Effector CD4-positive, alpha-beta T cell (primary cell): ENCODE data around the gene AP1S3.

ENCODE experiments used
- DNase-seq: peaks from one replicate; pipeline ENCODE4 v3.0.0-alpha.2; 2020

The AP1S3 gene

DNA sequence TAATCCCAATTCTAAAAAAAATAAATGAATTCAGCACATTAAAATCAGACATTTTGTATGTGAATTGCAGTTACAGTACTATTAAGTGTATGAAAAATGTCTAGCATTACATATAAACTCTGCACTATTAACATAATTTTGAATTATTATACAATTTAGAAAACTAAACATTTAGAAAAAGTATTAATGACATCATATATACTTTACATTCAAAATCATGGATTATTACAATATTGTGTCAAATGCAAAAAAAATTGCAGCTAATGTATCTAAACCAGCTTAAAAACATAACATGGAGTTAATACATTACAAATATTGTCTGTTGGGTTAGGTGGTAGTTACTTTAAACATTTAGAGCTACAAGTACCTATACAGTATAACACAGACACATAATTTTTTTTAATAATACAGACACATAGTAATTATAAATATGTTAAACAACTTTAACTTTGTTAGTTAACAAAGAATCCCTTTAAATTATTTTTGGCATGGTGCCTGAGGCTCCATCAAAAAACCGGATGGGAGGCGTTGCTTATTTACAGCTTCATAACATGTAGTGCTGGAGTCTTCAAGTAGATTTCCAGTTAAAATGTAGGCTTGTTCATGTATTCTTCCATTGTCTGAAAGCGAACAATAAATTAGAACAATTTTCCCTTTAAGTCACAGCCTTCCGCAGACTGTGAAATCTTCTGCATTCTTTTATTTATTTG, 79.1 kb downstream of the AP1S3 start:
- DNase-seq: no peak

DNA sequence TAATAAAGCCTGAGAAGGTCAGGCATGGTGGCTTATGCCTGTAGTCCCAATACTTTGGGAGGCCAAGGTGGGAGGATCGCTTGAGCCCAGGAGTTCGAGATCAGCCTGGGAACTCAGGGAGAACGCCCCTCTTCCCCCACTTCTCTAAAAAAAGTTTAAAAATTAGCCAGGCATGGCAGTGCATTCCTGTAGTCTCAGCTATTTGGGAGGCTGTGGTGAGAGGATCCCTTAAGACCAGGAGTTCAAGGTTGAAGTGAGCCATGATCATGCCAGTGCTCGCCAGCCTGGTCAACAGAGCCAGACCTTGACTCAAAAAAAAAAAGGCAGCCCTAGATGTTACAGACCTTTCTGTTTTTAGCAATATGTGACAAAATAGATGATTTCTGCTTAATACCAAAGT, 83.4 kb downstream of the AP1S3 start:
- DNase-seq: no peak

GRCh38 chr2:223751012-223751411, 86.4 kb downstream of the AP1S3 start:
- DNase-seq: no peak

GRCh38 chr2:223747392-223748042, 89.9 kb downstream of the AP1S3 start:
- DNase-seq: no peak

DNA sequence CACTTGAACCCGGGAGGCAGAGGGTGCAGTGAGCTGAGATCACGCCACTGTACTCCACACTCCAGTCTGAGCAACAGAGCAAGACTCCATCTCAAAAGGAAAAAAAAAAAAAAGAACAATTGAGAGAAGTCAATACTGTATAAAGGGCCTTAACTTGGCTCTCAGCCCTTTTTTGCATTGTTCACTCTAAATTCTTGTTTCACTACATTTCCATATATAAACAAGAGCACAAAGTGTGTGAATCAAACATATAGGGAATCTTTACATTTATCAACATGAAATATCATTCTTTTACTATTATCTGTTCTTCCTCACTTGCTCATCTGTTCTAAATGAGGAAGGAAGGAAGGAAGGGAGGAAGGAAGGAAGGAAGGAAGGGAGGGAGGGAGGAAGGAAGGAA, 90.8 kb downstream of the AP1S3 start:
- no peak for DNase-seq

DNA sequence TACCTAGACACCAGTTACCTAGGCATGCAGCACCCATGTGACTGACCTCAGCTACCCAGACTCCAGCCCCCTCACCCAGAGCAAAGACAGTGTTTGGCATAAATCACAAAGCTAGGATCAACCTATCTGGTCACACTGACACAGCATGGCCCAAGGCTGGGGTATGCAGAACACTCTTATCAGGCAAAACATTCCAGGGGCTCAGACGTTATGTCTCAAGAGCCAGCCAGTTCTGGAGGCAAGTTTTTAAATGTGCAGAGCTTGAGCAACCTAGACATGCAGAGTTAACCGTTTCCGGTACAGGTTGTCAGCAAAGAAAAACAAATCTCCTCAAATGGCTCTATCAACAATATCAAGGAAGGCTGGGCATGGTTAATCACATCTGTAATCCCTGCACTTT, 92.8 kb downstream of the AP1S3 start:
- DNase-seq: no peak

DNA sequence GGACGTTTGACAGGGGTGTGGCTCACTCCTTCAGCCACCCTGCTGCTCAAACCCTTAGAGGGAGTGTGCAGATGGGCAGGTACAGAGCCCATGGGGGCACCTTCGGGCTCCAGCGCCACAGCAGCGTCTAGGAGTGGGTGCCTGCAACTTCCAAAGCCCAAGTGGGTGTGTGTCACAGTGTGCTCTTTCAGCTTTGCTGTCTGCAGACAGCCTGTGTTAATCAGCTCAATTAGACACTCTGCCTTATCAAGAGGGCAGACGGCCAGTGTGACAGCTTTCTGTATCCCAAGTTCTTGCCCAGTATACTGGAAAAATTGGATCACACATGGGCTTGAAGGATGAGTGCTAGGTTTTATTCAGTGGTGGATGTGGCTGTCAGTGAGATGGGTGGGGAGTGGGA, 96.7 kb downstream of the AP1S3 start:
- DNase-seq: no peak

DNA sequence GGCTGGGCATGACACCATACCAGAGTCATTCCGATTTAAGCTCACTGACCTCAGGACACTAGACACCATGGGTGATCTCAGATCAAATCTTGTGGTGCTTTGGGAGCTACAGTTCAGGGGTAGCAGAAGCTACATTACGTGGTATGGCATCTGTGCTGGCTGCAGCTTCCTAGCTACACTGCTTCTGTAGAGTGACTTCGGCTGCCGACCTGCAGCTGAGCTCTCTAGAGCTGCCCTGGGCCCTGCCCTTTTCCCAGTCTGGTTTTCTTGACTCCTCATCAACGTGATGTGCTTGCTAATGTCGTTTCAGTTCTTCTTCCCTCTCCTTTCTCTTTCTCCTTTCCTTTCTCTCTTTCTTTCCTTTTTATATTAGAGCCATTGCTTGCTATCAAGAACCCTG, 100.2 kb downstream of the AP1S3 start:
- no peak for DNase-seq

DNA sequence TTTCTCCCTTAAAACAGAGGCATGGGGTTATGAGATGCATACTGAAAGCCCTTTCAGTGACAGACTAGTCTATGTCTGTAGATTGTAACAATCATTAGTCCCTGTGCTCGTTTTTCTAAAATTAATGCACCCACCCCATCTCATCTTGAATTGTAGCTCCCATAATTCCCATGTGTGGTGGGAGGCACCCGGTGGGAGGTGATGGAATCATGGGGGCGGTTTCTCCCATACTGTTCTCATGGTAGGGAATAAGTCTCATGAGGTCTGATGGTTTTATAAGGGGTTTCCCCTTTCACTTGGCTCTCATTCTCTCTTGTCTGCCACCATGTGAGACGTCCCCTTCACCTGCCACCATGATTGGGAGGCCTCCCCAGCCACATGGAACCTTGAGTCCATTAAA, 100.9 kb downstream of the AP1S3 start:
- DNase-seq: no peak

- DNase-seq: no peak
These were observed 101.6 kb downstream of the AP1S3 start for GRCh38 chr2:223735659-223736244.

GRCh38 chr2:223735035-223735640, 102.2 kb downstream of the AP1S3 start:
- no peak for DNase-seq

GRCh38 chr2:223734346-223734745, 103.0 kb downstream of the AP1S3 start:
- no peak for DNase-seq

DNA sequence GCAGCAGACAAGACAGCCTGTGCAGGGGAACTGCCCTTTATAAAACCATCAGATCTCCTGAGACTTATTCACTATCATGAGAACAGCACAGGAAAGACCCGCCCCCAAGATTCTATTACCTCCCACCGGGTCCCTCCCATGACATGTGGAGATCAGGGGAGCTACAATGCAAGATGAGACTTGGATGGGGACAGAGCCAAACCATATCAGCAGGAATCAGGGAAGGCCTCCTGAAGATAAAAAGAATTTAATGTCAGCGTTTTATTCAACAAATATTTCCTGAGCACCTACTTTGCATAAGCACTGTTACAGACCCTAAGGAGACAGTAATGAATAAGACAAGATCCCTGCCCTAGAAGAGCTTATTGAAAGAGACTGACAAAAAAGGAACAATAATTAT, 105.0 kb downstream of the AP1S3 start:
- no peak for DNase-seq

DNA sequence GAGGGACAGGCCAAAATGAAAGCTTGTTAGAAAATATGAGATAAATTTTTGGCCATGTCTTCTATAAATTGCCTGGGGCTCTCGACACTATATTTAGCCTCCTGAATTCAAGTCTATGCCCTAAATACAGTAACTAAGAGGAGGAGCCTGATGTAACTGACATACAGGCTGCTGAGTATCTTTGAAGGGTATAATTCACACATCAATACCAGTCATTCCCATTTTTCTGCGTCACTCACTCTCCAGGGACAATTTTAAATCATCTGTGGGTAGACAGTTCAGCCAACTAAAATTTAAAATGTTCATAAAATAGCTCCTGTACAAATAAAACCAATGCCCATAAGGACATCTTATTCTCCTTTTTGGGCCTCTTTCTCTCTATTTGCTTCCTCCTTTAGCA, 105.9 kb downstream of the AP1S3 start:
- DNase-seq: no peak

DNA sequence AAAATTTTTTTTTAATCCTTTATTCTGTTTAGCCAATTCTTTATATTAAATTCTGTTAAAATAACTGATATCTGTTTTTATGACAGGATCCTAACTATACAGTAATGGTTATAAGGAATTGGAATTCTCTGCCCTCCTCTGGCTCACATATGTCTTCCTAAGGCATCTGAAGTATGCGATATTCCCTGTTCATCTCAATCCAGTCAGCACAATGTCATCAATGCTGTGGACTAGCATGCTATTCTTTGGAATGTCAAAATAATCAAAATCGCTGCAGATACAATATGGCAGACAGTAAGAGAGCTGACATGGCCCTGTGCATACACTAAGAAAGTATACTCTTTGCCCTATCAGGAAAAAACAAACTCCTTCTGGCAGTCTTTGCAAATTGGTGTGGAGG, 107.6 kb downstream of the AP1S3 start:
- DNase-seq: no peak

DNA sequence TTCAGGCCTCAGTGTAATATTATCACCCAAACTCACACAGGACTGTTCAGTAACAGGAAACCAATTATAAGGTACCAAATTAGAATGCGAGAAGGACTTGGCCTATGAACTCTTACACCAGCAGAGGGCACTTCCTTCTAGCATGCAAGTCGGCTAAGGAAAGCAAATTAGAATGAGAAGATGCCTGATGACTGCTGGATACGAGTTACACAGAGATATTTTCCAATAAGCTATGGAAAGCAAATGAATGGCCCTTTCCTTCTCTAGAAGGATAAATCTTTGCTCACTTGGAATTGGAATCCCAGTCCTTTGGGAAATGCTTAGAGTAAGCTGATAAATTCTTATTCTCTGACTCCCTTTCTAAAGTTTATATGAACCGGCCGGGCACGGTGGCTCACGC, 109.8 kb downstream of the AP1S3 start:
- DNase-seq: peak; percentile 4

- no peak for DNase-seq
These were observed 111.1 kb downstream of the AP1S3 start for GRCh38 chr2:223725986-223726970.

DNA sequence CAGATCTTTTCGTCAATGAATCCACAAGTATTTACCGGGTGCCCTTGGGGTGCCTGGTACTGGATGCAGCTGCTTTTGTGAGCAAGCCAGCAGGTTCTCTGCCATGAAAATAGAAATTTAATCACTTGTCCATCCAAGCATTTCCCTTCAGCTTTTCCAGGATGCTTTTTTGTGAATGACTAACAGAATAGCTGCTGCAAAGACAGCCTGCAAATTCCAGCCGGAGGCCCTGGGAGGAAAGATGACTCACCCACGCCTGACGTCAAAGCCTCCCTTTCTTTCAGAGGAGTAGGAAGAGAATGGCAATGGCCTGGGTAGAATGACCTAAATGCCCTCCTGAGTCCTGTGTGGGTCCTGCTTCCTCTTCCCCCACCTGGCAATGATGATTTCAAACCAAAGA, 111.9 kb downstream of the AP1S3 start:
- no peak for DNase-seq

DNA sequence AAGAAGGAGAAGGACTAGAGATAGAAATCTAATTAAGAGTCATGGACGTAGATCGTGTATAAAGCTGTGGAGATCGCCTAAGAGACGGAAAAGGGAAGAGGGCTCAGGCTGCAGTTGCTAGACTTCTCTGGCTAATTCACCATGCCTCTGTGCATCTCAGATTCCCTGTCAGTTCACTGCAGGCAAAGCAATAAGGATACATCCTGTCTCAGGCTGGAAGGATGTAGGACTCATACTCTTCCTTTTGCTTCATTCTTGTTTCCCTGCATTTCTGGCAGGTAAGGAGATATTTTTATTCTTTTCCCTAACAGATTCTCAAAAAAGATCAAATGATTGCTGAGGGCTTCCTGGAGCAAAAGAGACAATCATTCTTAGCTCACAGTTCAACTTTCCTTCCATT, 112.5 kb downstream of the AP1S3 start:
- no peak for DNase-seq

- DNase-seq: no peak
These were observed 113.4 kb downstream of the AP1S3 start for GRCh38 chr2:223723954-223724411.

GRCh38 chr2:223722226-223722625, 115.2 kb downstream of the AP1S3 start:
- no peak for DNase-seq

DNA sequence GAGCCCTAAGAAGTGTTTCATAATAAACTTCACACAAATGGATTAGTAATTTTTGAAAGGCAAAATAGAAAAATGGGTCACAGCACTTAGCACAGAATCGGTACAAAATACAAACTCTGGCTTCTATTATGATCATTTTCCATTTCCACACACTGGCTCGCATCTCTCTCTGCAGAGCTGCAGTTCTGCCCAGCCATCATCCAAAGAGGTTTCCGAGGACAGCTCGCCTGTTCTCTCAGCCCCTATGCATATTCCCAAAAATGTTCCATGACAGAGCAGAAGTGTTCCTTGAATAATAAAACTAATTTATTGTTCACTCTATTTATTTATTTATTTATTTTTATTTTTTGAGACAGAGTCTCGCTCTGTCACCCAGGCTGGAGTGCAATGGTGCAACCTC, 115.6 kb downstream of the AP1S3 start:
- DNase-seq: no peak

DNA sequence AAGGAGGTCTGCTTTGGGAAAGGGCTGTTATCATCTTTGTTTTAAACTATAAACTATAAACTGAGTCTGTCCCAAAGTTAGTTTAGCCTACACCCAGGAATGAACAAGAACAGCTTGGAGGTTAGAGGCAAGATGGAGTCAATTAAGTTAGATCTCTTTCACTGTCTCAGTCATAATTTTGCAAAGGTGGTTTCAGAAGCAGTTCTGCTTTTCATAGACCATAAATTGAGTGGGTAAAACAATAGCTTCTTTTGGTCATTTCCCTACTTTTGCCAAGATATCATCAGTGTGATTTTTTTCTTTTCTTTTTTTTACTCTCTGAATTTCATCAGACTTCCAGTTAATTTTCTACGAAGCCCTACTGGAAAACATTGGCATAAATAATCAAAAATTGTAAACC, 117.0 kb downstream of the AP1S3 start:
- no peak for DNase-seq
